ENCODE measurements around the gene PPL.

PPL gene

GRCh38 chr16:4980691-4981090 is 43.7 kb upstream of the PPL start:
- Histone ChIP-seq H3K79me2 (ENCODE audit: control insufficient read depth, insufficient read depth, low read length) (no peaks in the 10 kb centered on the region), H3K79me1 (ENCODE audit: low read length) (no peaks in the 10 kb centered on the region), H3K27me3 (ENCODE audit: insufficient read depth, low read length, poor library complexity) (no peaks in the 10 kb centered on the region), H3K9ac (ENCODE audit: low read length) (no peak overlapping the region), H3K4me3 (ENCODE audit: low read length) (no peak overlapping the region), H3K18ac (ENCODE audit: low read length) (no peak overlapping the region), H3K36me3 (ENCODE audit: control insufficient read depth, insufficient read depth, low read length) (no peaks in the 10 kb centered on the region), H3K56ac (ENCODE audit: low read length) (no peak overlapping the region), H3K4me2 (ENCODE audit: low read length) (no peak overlapping the region), H2AK5ac (ENCODE audit: low read length) (no peak overlapping the region), H4K5ac (ENCODE audit: low read length) (no peak overlapping the region), H2BK15ac (replicated peaks; ENCODE audit: low read depth) (no peak overlapping the region), H2BK5ac (ENCODE audit: low read length) (no peak overlapping the region), H3K27ac (ENCODE audit: low read depth, low read length) (no peak overlapping the region), H3K4ac (ENCODE audit: low read depth, low read length) (no peak overlapping the region), H3K23ac (ENCODE audit: low read length) (no peak overlapping the region), H3K4me1 (ENCODE audit: control insufficient read depth, low read depth, low read length) (no peaks in the 10 kb centered on the region), H4K8ac (ENCODE audit: low read depth, low read length) (no peak overlapping the region), H2BK120ac (ENCODE audit: low read depth, low read length) (no peak overlapping the region)
- no CpG with 5 or more reads among the region's 10 CpGs for WGBS (ENCODE audit: extremely low coverage, insufficient coverage, low lambda C conversion rate)
- no peak for DNase-seq

GRCh38 chr16:4979736-4980660 is 43.0 kb upstream of the PPL start:
- Histone ChIP-seq H3K4me1 (ENCODE audit: control insufficient read depth, low read depth, low read length) (no peaks in the 10 kb centered on the region), H2BK15ac (replicated peaks; ENCODE audit: low read depth) (no peak overlapping the region), H3K23ac (ENCODE audit: low read length) (no peak overlapping the region), H3K4me2 (ENCODE audit: low read length) (no peak overlapping the region), H2AK5ac (ENCODE audit: low read length) (no peak overlapping the region), H2BK5ac (ENCODE audit: low read length) (no peak overlapping the region), H3K4me3 (ENCODE audit: low read length) (no peak overlapping the region), H3K36me3 (ENCODE audit: control insufficient read depth, insufficient read depth, low read length) (no peaks in the 10 kb centered on the region), H3K27me3 (ENCODE audit: insufficient read depth, low read length, poor library complexity) (no peaks in the 10 kb centered on the region), H3K27ac (ENCODE audit: low read depth, low read length) (no peak overlapping the region), H3K4ac (ENCODE audit: low read depth, low read length) (no peak overlapping the region), H3K9ac (ENCODE audit: low read length) (no peak overlapping the region), H3K56ac (ENCODE audit: low read length) (no peak overlapping the region), H4K8ac (ENCODE audit: low read depth, low read length) (no peak overlapping the region), H3K79me1 (ENCODE audit: low read length) (no peaks in the 10 kb centered on the region), H2BK120ac (ENCODE audit: low read depth, low read length) (no peak overlapping the region), H4K5ac (ENCODE audit: low read length) (no peak overlapping the region), H3K79me2 (ENCODE audit: control insufficient read depth, insufficient read depth, low read length) (no peaks in the 10 kb centered on the region), H3K18ac (ENCODE audit: low read length) (no peak overlapping the region)
- no peak for DNase-seq
- no CpG with 5 or more reads among the region's 25 CpGs for WGBS (ENCODE audit: extremely low coverage, insufficient coverage, low lambda C conversion rate)

GRCh38 chr16:4979164-4979563 is 42.2 kb upstream of the PPL start:
- DNase-seq, result no peak
- Histone ChIP-seq H2BK5ac (ENCODE audit: low read length) (no peak overlapping the region), H3K79me1 (ENCODE audit: low read length) (no peaks in the 10 kb centered on the region), H2BK120ac (ENCODE audit: low read depth, low read length) (no peak overlapping the region), H3K79me2 (ENCODE audit: control insufficient read depth, insufficient read depth, low read length) (no peaks in the 10 kb centered on the region), H3K27ac (ENCODE audit: low read depth, low read length) (no peak overlapping the region), H3K4ac (ENCODE audit: low read depth, low read length) (no peak overlapping the region), H3K27me3 (ENCODE audit: insufficient read depth, low read length, poor library complexity) (no peaks in the 10 kb centered on the region), H3K4me3 (ENCODE audit: low read length) (no peak overlapping the region), H4K5ac (ENCODE audit: low read length) (no peak overlapping the region), H3K4me2 (ENCODE audit: low read length) (no peak overlapping the region), H4K8ac (ENCODE audit: low read depth, low read length) (no peak overlapping the region), H2BK15ac (replicated peaks; ENCODE audit: low read depth) (no peak overlapping the region), H3K4me1 (ENCODE audit: control insufficient read depth, low read depth, low read length) (no peaks in the 10 kb centered on the region), H3K56ac (ENCODE audit: low read length) (no peak overlapping the region), H3K23ac (ENCODE audit: low read length) (no peak overlapping the region), H3K18ac (ENCODE audit: low read length) (no peak overlapping the region), H3K36me3 (ENCODE audit: control insufficient read depth, insufficient read depth, low read length) (no peaks in the 10 kb centered on the region), H2AK5ac (ENCODE audit: low read length) (no peak overlapping the region), H3K9ac (ENCODE audit: low read length) (no peak overlapping the region)
- no CpG with 5 or more reads among the region's 7 CpGs for WGBS (ENCODE audit: extremely low coverage, insufficient coverage, low lambda C conversion rate)

GRCh38 chr16:4976611-4977145 is 39.7 kb upstream of the PPL start:
- Histone ChIP-seq H4K5ac (ENCODE audit: low read length) (no peak overlapping the region), H3K4me2 (ENCODE audit: low read length) (no peak overlapping the region), H3K4ac (ENCODE audit: low read depth, low read length) (no peak overlapping the region), H3K27me3 (ENCODE audit: insufficient read depth, low read length, poor library complexity) (no peaks in the 10 kb centered on the region), H2AK5ac (ENCODE audit: low read length) (no peak overlapping the region), H3K9ac (ENCODE audit: low read length) (no peak overlapping the region), H3K36me3 (ENCODE audit: control insufficient read depth, insufficient read depth, low read length) (no peaks in the 10 kb centered on the region), H4K8ac (ENCODE audit: low read depth, low read length) (no peak overlapping the region), H3K23ac (ENCODE audit: low read length) (no peak overlapping the region), H2BK5ac (ENCODE audit: low read length) (no peak overlapping the region), H3K79me1 (ENCODE audit: low read length) (no peaks in the 10 kb centered on the region), H3K4me1 (ENCODE audit: control insufficient read depth, low read depth, low read length) (no peaks in the 10 kb centered on the region), H2BK15ac (replicated peaks; ENCODE audit: low read depth) (no peak overlapping the region), H3K4me3 (ENCODE audit: low read length) (no peak overlapping the region), H3K18ac (ENCODE audit: low read length) (no peak overlapping the region), H3K27ac (ENCODE audit: low read depth, low read length) (no peak overlapping the region), H3K56ac (ENCODE audit: low read length) (no peak overlapping the region), H3K79me2 (ENCODE audit: control insufficient read depth, insufficient read depth, low read length) (no peaks in the 10 kb centered on the region), H2BK120ac (ENCODE audit: low read depth, low read length) (no peak overlapping the region)
- no CpG with 5 or more reads among the region's 5 CpGs for WGBS (ENCODE audit: extremely low coverage, insufficient coverage, low lambda C conversion rate)
- DNase-seq, result no peak

- WGBS (ENCODE audit: extremely low coverage, insufficient coverage, low lambda C conversion rate), result no CpG with 5 or more reads among the region's 2 CpGs
- no peaks in the 10 kb centered on the region for H3K27me3 ChIP-seq (ENCODE audit: insufficient read depth, low read length, poor library complexity)
- H2AK5ac ChIP-seq (ENCODE audit: low read length), result no peak overlapping the region
- no peaks in the 10 kb centered on the region for H3K79me2 ChIP-seq (ENCODE audit: control insufficient read depth, insufficient read depth, low read length)
- no peak for DNase-seq
- no peak overlapping the region for H3K4me3 ChIP-seq (ENCODE audit: low read length)
- no peak overlapping the region for H3K9ac ChIP-seq (ENCODE audit: low read length)
- no peak overlapping the region for H2BK15ac ChIP-seq (replicated peaks; ENCODE audit: low read depth)
- no peak overlapping the region for H3K27ac ChIP-seq (ENCODE audit: low read depth, low read length)
- no peak overlapping the region for H4K5ac ChIP-seq (ENCODE audit: low read length)
- no peak overlapping the region for H3K56ac ChIP-seq (ENCODE audit: low read length)
- H2BK5ac ChIP-seq (ENCODE audit: low read length), result no peak overlapping the region
- H3K4me1 ChIP-seq (ENCODE audit: control insufficient read depth, low read depth, low read length), result no peaks in the 10 kb centered on the region
- H3K79me1 ChIP-seq (ENCODE audit: low read length), result no peaks in the 10 kb centered on the region
- H3K4ac ChIP-seq (ENCODE audit: low read depth, low read length), result no peak overlapping the region
- no peak overlapping the region for H2BK120ac ChIP-seq (ENCODE audit: low read depth, low read length)
- no peak overlapping the region for H4K8ac ChIP-seq (ENCODE audit: low read depth, low read length)
- H3K36me3 ChIP-seq (ENCODE audit: control insufficient read depth, insufficient read depth, low read length), result no peaks in the 10 kb centered on the region
- no peak overlapping the region for H3K4me2 ChIP-seq (ENCODE audit: low read length)
- no peak overlapping the region for H3K23ac ChIP-seq (ENCODE audit: low read length)
- H3K18ac ChIP-seq (ENCODE audit: low read length), result no peak overlapping the region
These were observed 39.1 kb upstream of the PPL start for GRCh38 chr16:4976079-4976478.
